ENCODE measurements around the gene SCLY.
"Not testable (repeated sequence)": the region's sequence is repeated elsewhere in the genome, so short reads cannot be mapped to it uniquely, and the experiment has no call there.

The SCLY gene

GRCh38 chr2:238024986-238025385 is 35.8 kb upstream of the SCLY start:
- no peak for DNase-seq (ENCODE audit: insufficient read length, low spot score)
- no peak for FAIRE-seq
- no peak for TF ChIP-seq POLR2A (IDR thresholded peaks at IDR 0.05; ENCODE audit: low read depth, low read length)
- TF ChIP-seq POLR2AphosphoS5 (IDR thresholded peaks at IDR 0.05; ENCODE audit: low read depth, low read length) = no peak
- TF ChIP-seq SPI1 (IDR thresholded peaks at IDR 0.05; ENCODE audit: low read depth, low read length) = no peak
- no peak for TF ChIP-seq TAF1 (IDR thresholded peaks at IDR 0.05; ENCODE audit: low read depth, low read length)
- TF ChIP-seq PAX5 (IDR thresholded peaks at IDR 0.05; ENCODE audit: insufficient read depth, low read length, severe bottlenecking) = no peak
- TF ChIP-seq POU2F2 (IDR thresholded peaks at IDR 0.05; ENCODE audit: low read depth, low read length) = no peak

- FAIRE-seq = no peak
- TF ChIP-seq TAF1 (IDR thresholded peaks at IDR 0.05; ENCODE audit: low read depth, low read length) = no peak
- no peak for TF ChIP-seq POU2F2 (IDR thresholded peaks at IDR 0.05; ENCODE audit: low read depth, low read length)
- DNase-seq (ENCODE audit: insufficient read length, low spot score) = no peak
These were observed 35.0 kb upstream of the SCLY start for GRCh38 chr2:238025741-238026360.

- DNase-seq (ENCODE audit: insufficient read length, low spot score) = no peak
- no peak for FAIRE-seq
- no peak for TF ChIP-seq POLR2AphosphoS5 (IDR thresholded peaks at IDR 0.05; ENCODE audit: low read depth, low read length)
- TF ChIP-seq TAF1 (IDR thresholded peaks at IDR 0.05; ENCODE audit: low read depth, low read length) = no peak
- no peak for TF ChIP-seq SPI1 (IDR thresholded peaks at IDR 0.05; ENCODE audit: low read depth, low read length)
- no peak for TF ChIP-seq POLR2A (IDR thresholded peaks at IDR 0.05; ENCODE audit: low read depth, low read length)
- TF ChIP-seq PAX5 (IDR thresholded peaks at IDR 0.05; ENCODE audit: insufficient read depth, low read length, severe bottlenecking) = no peak
- TF ChIP-seq POU2F2 (IDR thresholded peaks at IDR 0.05; ENCODE audit: low read depth, low read length) = no peak
These were observed 33.7 kb upstream of the SCLY start for GRCh38 chr2:238027058-238027457.

GRCh38 chr2:238027591-238028415 is 33.0 kb upstream of the SCLY start:
- FAIRE-seq (no peak), DNase-seq (ENCODE audit: insufficient read length, low spot score) (no peak)
- TF ChIP-seq POLR2A (IDR thresholded peaks at IDR 0.05; ENCODE audit: low read depth, low read length) = no peak
- no peak for TF ChIP-seq POLR2AphosphoS5 (IDR thresholded peaks at IDR 0.05; ENCODE audit: low read depth, low read length)
- no peak for TF ChIP-seq TAF1 (IDR thresholded peaks at IDR 0.05; ENCODE audit: low read depth, low read length)
- TF ChIP-seq POU2F2 (IDR thresholded peaks at IDR 0.05; ENCODE audit: low read depth, low read length) = no peak
- no peak for TF ChIP-seq SPI1 (IDR thresholded peaks at IDR 0.05; ENCODE audit: low read depth, low read length)
- no peak for TF ChIP-seq PAX5 (IDR thresholded peaks at IDR 0.05; ENCODE audit: insufficient read depth, low read length, severe bottlenecking)

GRCh38 chr2:238029853-238030252 is 30.9 kb upstream of the SCLY start:
- no peak for TF ChIP-seq SPI1 (IDR thresholded peaks at IDR 0.05; ENCODE audit: low read depth, low read length)
- TF ChIP-seq POLR2A (IDR thresholded peaks at IDR 0.05; ENCODE audit: low read depth, low read length) = no peak
- TF ChIP-seq POLR2AphosphoS5 (IDR thresholded peaks at IDR 0.05; ENCODE audit: low read depth, low read length) = no peak
- TF ChIP-seq TAF1 (IDR thresholded peaks at IDR 0.05; ENCODE audit: low read depth, low read length) = no peak
- no peak for TF ChIP-seq PAX5 (IDR thresholded peaks at IDR 0.05; ENCODE audit: insufficient read depth, low read length, severe bottlenecking)
- no peak for TF ChIP-seq POU2F2 (IDR thresholded peaks at IDR 0.05; ENCODE audit: low read depth, low read length)
- no peak for DNase-seq (ENCODE audit: insufficient read length, low spot score)
- FAIRE-seq = no peak

- DNase-seq (ENCODE audit: insufficient read length, low spot score) = no peak
- FAIRE-seq = no peak
- TF ChIP-seq POLR2AphosphoS5 (IDR thresholded peaks at IDR 0.05; ENCODE audit: low read depth, low read length) = no peak
- no peak for TF ChIP-seq PAX5 (IDR thresholded peaks at IDR 0.05; ENCODE audit: insufficient read depth, low read length, severe bottlenecking)
- TF ChIP-seq TAF1 (IDR thresholded peaks at IDR 0.05; ENCODE audit: low read depth, low read length) = no peak
These were observed 30.2 kb upstream of the SCLY start for GRCh38 chr2:238030422-238031155.

GRCh38 chr2:238031751-238032150 is 29.1 kb upstream of the SCLY start:
- FAIRE-seq (no peak), DNase-seq (ENCODE audit: insufficient read length, low spot score) (no peak)
- TF ChIP-seq SPI1 (IDR thresholded peaks at IDR 0.05; ENCODE audit: low read depth, low read length) (no peak), POLR2A (IDR thresholded peaks at IDR 0.05; ENCODE audit: low read depth, low read length) (no peak), PAX5 (IDR thresholded peaks at IDR 0.05; ENCODE audit: insufficient read depth, low read length, severe bottlenecking) (no peak), TAF1 (IDR thresholded peaks at IDR 0.05; ENCODE audit: low read depth, low read length) (no peak), POLR2AphosphoS5 (IDR thresholded peaks at IDR 0.05; ENCODE audit: low read depth, low read length) (no peak), POU2F2 (IDR thresholded peaks at IDR 0.05; ENCODE audit: low read depth, low read length) (no peak)

- TF ChIP-seq POU2F2 (IDR thresholded peaks at IDR 0.05; ENCODE audit: low read depth, low read length) (no peak), POLR2A (IDR thresholded peaks at IDR 0.05; ENCODE audit: low read depth, low read length) (no peak), SPI1 (IDR thresholded peaks at IDR 0.05; ENCODE audit: low read depth, low read length) (peak; percentile 80), POLR2AphosphoS5 (IDR thresholded peaks at IDR 0.05; ENCODE audit: low read depth, low read length) (no peak)
- FAIRE-seq (peak; percentile 58), DNase-seq (ENCODE audit: insufficient read length, low spot score) (peak; percentile 22)
These were observed 28.0 kb upstream of the SCLY start for GRCh38 chr2:238032755-238033337.

- not testable (repeated sequence) for DNase-seq (ENCODE audit: insufficient read length, low spot score); FAIRE-seq
These were observed 26.8 kb upstream of the SCLY start for GRCh38 chr2:238033991-238034390.
